HepG2 (cell line): Measurements from ENCODE around the gene XPO5. TPM values are rescaled to one million over a fixed set of nuclear protein-coding genes. Genes with fewer than 3 reads are reported as not detected.

Experiments
- HNRNPL ChIP-seq: fragments of 200-400 bp; formaldehyde crosslinking; IDR thresholded peaks from 2 replicates; pipeline ENCODE4 v1.6.1; 2017; ENCODE audit warnings: mild to moderate bottlenecking, low read depth, low read length
- MATR3 ChIP-seq: sonication (generic); formaldehyde crosslinking; IDR thresholded peaks from 2 replicates; pipeline ENCODE4 v1.4.0; 2020; ENCODE audit warnings: missing genetic modification reagents
- NAIF1 ChIP-seq: sonication (generic); formaldehyde crosslinking; IDR thresholded peaks from 2 replicates; pipeline ENCODE4 v1.5.0; 2020; ENCODE audit warnings: mild to moderate bottlenecking, missing genetic modification reagents, borderline replicate concordance
- NCOA5 ChIP-seq: sonication (generic); formaldehyde crosslinking; IDR thresholded peaks from 2 replicates; pipeline ENCODE4 v1.4.0; 2020; ENCODE audit warnings: missing genetic modification reagents
- PPARG ChIP-seq: conservative IDR thresholded peaks from 2 replicates; pipeline ENCODE4 v1.6.1; 2016; ENCODE audit warnings: missing biosample characterization, missing genetic modification reagents
- RCOR2 ChIP-seq: IDR thresholded peaks from 2 replicates; pipeline ENCODE4 v1.6.1; 2016; ENCODE audit warnings: missing biosample characterization, missing genetic modification reagents
- SOX6 ChIP-seq, 2 experiments: fragments of 450-650 bp in 1 of 2; sonication (generic) in 1 of 2; formaldehyde crosslinking in 1 of 2; IDR thresholded peaks; 2 replicates each; pipeline versions ENCODE4 v1.4.0 to v1.6.1; 2017 to 2020; ENCODE audit warnings: antibody characterized with exemption in 1 of 2, mild to moderate bottlenecking in 1 of 2, missing genetic modification reagents in 1 of 2
- TOE1 ChIP-seq: sonication (generic); formaldehyde crosslinking; IDR thresholded peaks from 2 replicates; pipeline ENCODE4 v1.4.0; 2020; ENCODE audit warnings: mild to moderate bottlenecking, missing genetic modification reagents
- TRIM22 ChIP-seq: fragments of 450-650 bp; IDR thresholded peaks from 2 replicates; pipeline ENCODE4 v1.6.1; 2017
- ZBED4 ChIP-seq: sonication (generic); formaldehyde crosslinking; IDR thresholded peaks from 2 replicates; pipeline ENCODE4 v1.4.0; 2020; ENCODE audit warnings: missing genetic modification reagents, borderline replicate concordance
- ZNF430 ChIP-seq: sonication (generic); formaldehyde crosslinking; IDR thresholded peaks from 2 replicates; pipeline ENCODE4 v1.9.0; 2021; ENCODE audit warnings: mild to moderate bottlenecking, missing genetic modification reagents
- ZNF512B ChIP-seq: sonication (generic); formaldehyde crosslinking; IDR thresholded peaks from 2 replicates; pipeline ENCODE4 v1.5.1; 2020; ENCODE audit warnings: missing genetic modification reagents, mild to moderate bottlenecking, borderline replicate concordance
- ZNF704 ChIP-seq: sonication (generic); formaldehyde crosslinking; IDR thresholded peaks from 2 replicates; pipeline ENCODE4 v1.8.1; 2023; ENCODE audit warnings: mild to moderate bottlenecking, inconsistent platforms, moderate library complexity, missing genetic modification reagents, borderline replicate concordance
- polyA plus RNA-seq, 8 experiments: library from polyadenylated mRNA; depleted of rRNA in 3 of 8; stranded (reverse) in 7 of 8; unstranded in 1 of 8; fragments of >200 nt; fragmentation: Illumina TruSeq in 4 of 8; extraction: Trizol in 4 of 8; gene quantifications; 2 replicates each; pipeline versions ENCODE4 v1.2.1 to v1.2.3, GENCODE V29; 2011 to 2016; ENCODE audit warnings: low read depth in 4 of 8, missing spikeins in 1 of 8, mixed read lengths in 1 of 8; ENCODE audit not compliant: insufficient read depth in 1 of 8
- total RNA-seq, 5 experiments: library from RNA; depleted of rRNA; stranded (reverse); fragments of >200 nt; fragmentation: Illumina TruSeq; extraction: Trizol; gene quantifications; 2 replicates each; pipeline ENCODE4 v1.2.3, GENCODE V29; 2016; ENCODE audit warnings: low read depth in 1 of 5
- TF ChIP-seq, protein P1 (sequence below): IDR thresholded peaks from 2 replicates; pipeline ENCODE4 v1.4.0; 2020; ENCODE audit warnings: mild to moderate bottlenecking, missing genetic modification reagents

The XPO5 gene
- total and polyA plus RNA-seq, 2 of the 13 experiments (the other 11 are each of a cell fraction or from before 2014, with no cell fraction given): 52.2 to 68.0 TPM

DNA sequence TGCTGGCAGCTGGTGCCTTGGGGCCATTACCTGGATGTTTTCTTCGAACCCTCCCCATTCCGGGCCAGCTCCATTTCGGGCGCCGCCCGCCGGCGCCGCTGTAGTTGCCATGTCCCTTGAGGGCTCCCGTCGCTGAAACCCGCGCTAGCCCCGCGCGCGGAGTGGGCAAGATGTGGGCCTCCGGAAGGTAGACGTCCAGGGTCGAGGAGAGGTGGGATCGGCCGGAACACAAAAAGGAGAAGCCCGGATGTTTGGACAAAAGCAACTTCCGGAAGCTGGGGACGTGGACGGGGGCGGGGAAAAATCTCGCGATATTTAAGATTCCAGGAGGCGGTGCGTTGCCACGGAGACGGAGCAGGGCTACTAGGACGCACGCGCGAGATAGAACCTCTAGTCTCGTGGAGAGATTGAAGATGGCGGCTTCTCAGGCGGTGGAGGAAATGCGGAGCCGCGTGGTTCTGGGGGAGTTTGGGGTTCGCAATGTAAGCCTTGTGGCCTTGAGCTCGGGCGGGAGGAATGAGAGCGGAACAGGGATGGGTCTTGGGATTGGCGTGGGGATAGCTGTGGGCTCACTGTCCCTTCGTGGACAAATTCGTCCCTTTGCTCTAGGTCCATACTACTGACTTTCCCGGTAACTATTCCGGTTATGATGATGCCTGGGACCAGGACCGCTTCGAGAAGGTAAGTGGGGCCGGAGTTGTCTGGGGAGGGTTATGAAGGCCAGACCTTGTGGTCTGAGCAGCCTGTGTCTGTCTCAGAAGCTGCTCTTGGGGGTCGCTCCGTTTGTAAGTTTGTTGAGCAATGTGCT is 58.9 kb downstream of the XPO5 start, which contains the start of the genes POLR1C and YIPF3 (continued):
- peak; percentile 45; the same call in 1 of the 2 replicates for TF ChIP-seq ZBED4 (CRISPR knock-in tag)
- TF ChIP-seq TRIM22: no peak
- TF ChIP-seq TOE1 (CRISPR knock-in tag): 0 out of 2 replicates have a peak, but pooled peaks have one; percentile 40
- TF ChIP-seq NCOA5: no peak
- TF ChIP-seq SOX6 (IDR thresholded peaks at IDR 0.05): no peak
- TF ChIP-seq SOX6 (CRISPR knock-in tag; IDR thresholded peaks at IDR 0.05): peak; percentile 76
- no peak for TF ChIP-seq PPARG (CRISPR knock-in tag)
- peak; percentile 63; the same call in 1 of the 2 replicates for TF ChIP-seq HNRNPL
- TF ChIP-seq ZNF430 (CRISPR knock-in tag): peak; percentile 85; the same call in 1 of the 2 replicates
- TF ChIP-seq ZNF512B: no peak
- TF ChIP-seq RCOR2 (CRISPR knock-in tag): 0 out of 2 replicates have a peak, but pooled peaks have one; percentile 31
- TF ChIP-seq, protein P1, sequence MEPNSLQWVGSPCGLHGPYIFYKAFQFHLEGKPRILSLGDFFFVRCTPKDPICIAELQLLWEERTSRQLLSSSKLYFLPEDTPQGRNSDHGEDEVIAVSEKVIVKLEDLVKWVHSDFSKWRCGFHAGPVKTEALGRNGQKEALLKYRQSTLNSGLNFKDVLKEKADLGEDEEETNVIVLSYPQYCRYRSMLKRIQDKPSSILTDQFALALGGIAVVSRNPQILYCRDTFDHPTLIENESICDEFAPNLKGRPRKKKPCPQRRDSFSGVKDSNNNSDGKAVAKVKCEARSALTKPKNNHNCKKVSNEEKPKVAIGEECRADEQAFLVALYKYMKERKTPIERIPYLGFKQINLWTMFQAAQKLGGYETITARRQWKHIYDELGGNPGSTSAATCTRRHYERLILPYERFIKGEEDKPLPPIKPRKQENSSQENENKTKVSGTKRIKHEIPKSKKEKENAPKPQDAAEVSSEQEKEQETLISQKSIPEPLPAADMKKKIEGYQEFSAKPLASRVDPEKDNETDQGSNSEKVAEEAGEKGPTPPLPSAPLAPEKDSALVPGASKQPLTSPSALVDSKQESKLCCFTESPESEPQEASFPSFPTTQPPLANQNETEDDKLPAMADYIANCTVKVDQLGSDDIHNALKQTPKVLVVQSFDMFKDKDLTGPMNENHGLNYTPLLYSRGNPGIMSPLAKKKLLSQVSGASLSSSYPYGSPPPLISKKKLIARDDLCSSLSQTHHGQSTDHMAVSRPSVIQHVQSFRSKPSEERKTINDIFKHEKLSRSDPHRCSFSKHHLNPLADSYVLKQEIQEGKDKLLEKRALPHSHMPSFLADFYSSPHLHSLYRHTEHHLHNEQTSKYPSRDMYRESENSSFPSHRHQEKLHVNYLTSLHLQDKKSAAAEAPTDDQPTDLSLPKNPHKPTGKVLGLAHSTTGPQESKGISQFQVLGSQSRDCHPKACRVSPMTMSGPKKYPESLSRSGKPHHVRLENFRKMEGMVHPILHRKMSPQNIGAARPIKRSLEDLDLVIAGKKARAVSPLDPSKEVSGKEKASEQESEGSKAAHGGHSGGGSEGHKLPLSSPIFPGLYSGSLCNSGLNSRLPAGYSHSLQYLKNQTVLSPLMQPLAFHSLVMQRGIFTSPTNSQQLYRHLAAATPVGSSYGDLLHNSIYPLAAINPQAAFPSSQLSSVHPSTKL: peak; percentile 57; the same call in 1 of the 2 replicates
- peak; percentile 47; the same call in 1 of the 2 replicates for TF ChIP-seq NAIF1 (CRISPR knock-in tag)
- TF ChIP-seq ZNF704 (CRISPR knock-in tag): peak; percentile 96; the same call in 1 of the 2 replicates
- no peak for TF ChIP-seq MATR3
